ENCODE measurements around the gene ABL2. TPM values are rescaled to one million over a fixed set of nuclear protein-coding genes. Genes with fewer than 3 reads are reported as not detected.

ABL2 gene
- total RNA-seq, 3 donors from 2014 or later (not counting 1 experiment from before 2014, with no cell fraction given): 11.1 to 16.3 (median 12.9) TPM

- no peaks in the 10 kb centered on the region for H3K9me3 Mint-ChIP-seq
- no peak for TF ChIP-seq CTCF (IDR thresholded peaks at IDR 0.05)
- H3K36me3 Mint-ChIP-seq: no peaks in the 10 kb centered on the region
- intact Hi-C loops (cut with micrococcal nuclease): no loop called here
- DNase-seq (no peak), ATAC-seq (no peak)
- H3K27me3 ChIP-seq (ENCODE audit: control insufficient read depth, insufficient read depth, low read length): no peaks in the 10 kb centered on the region
- H3K27ac Mint-ChIP-seq: no peak overlapping the region
- H3K4me1 ChIP-seq (ENCODE audit: control insufficient read depth, insufficient read depth, low read length): peaks cover 4% of the 10 kb centered on the region
- peaks cover 0 to 14% of the 10 kb centered on the region in 2 donors for H3K4me1 Mint-ChIP-seq
- H3K36me3 ChIP-seq (ENCODE audit: control insufficient read depth, insufficient read depth, low read length): no peaks in the 10 kb centered on the region
- H3K4me3 Mint-ChIP-seq: no peak overlapping the region
- H3K4me3 ChIP-seq (ENCODE audit: low read length): no peak overlapping the region
- 21% methylated on average over 3 of the region's 4 CpGs for WGBS (ENCODE audit: insufficient coverage)
- H3K27ac ChIP-seq (ENCODE audit: low read length): no peak overlapping the region
- no peaks in the 10 kb centered on the region for H3K9me3 ChIP-seq (ENCODE audit: control insufficient read depth, insufficient read depth, low read length)
- no peaks in the 10 kb centered on the region for H3K27me3 Mint-ChIP-seq (ENCODE audit: low read depth in 2 of 2)
Observed at GRCh38 chr1:179190861-179191260, 38.6 kb downstream of the ABL2 start.

GRCh38 chr1:179187735-179188471 lies 41.6 kb downstream of the ABL2 start:
- ATAC-seq (no peak), DNase-seq (no peak)
- no peaks in the 10 kb centered on the region for H3K36me3 ChIP-seq (ENCODE audit: control insufficient read depth, insufficient read depth, low read length)
- H3K4me3 ChIP-seq (ENCODE audit: low read length): no peak overlapping the region
- no peak for TF ChIP-seq CTCF (IDR thresholded peaks at IDR 0.05)
- Mint-ChIP-seq H3K9me3 (no peaks in the 10 kb centered on the region), H3K4me1 (peaks cover 0 to 10% of the 10 kb centered on the region in 2 donors), H3K4me3 (no peak overlapping the region), H3K36me3 (no peaks in the 10 kb centered on the region), H3K27me3 (ENCODE audit: low read depth in 2 of 2) (no peaks in the 10 kb centered on the region), H3K27ac (no peak overlapping the region)
- H3K27ac ChIP-seq (ENCODE audit: low read length): no peak overlapping the region
- no peaks in the 10 kb centered on the region for H3K9me3 ChIP-seq (ENCODE audit: control insufficient read depth, insufficient read depth, low read length)
- WGBS (ENCODE audit: insufficient coverage): 93% methylated on average over 7 of the region's 8 CpGs
- H3K4me1 ChIP-seq (ENCODE audit: control insufficient read depth, insufficient read depth, low read length): peaks cover 4% of the 10 kb centered on the region
- intact Hi-C loops (cut with micrococcal nuclease): no loop called here
- no peaks in the 10 kb centered on the region for H3K27me3 ChIP-seq (ENCODE audit: control insufficient read depth, insufficient read depth, low read length)

DNA sequence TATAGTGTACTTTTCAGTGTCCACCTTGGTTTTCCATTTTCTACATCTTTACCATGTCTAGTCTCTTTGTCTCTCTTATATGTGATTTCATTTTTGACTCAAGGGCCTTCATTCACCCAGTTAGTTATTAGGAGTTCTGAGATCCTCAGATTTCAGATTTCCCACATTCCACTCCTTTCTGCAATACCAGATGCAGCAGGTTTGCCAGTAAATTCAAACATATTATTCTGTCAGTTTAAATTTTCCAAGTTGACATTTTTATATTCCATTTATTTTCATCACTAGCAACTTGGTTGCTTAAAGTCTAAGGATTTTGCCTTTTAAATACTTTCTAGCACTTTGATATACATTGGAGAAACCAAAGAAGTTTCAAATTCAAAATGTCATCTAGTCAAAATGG lies 42.4 kb downstream of the ABL2 start:
- no peak for TF ChIP-seq CTCF (IDR thresholded peaks at IDR 0.05)
- intact Hi-C loops (cut with micrococcal nuclease): no loop called here
- no peaks in the 10 kb centered on the region for H3K9me3 Mint-ChIP-seq
- Histone ChIP-seq H3K36me3 (ENCODE audit: control insufficient read depth, insufficient read depth, low read length) (no peaks in the 10 kb centered on the region), H3K27me3 (ENCODE audit: control insufficient read depth, insufficient read depth, low read length) (no peaks in the 10 kb centered on the region), H3K4me1 (ENCODE audit: control insufficient read depth, insufficient read depth, low read length) (peaks cover 4% of the 10 kb centered on the region), H3K4me3 (ENCODE audit: low read length) (no peak overlapping the region), H3K27ac (ENCODE audit: low read length) (no peak overlapping the region), H3K9me3 (ENCODE audit: control insufficient read depth, insufficient read depth, low read length) (no peaks in the 10 kb centered on the region)
- no peaks in the 10 kb centered on the region for H3K36me3 Mint-ChIP-seq
- H3K27me3 Mint-ChIP-seq (ENCODE audit: low read depth in 2 of 2): no peaks in the 10 kb centered on the region
- DNase-seq (no peak), ATAC-seq (no peak)
- no peak overlapping the region for H3K27ac Mint-ChIP-seq
- no peak overlapping the region for H3K4me3 Mint-ChIP-seq
- H3K4me1 Mint-ChIP-seq: peaks cover 5 to 13% of the 10 kb centered on the region in 2 donors

- TF ChIP-seq CTCF (IDR thresholded peaks at IDR 0.05): no peak
- no peaks in the 10 kb centered on the region for H3K27me3 ChIP-seq (ENCODE audit: control insufficient read depth, insufficient read depth, low read length)
- H3K27me3 Mint-ChIP-seq (ENCODE audit: low read depth in 2 of 2): no peaks in the 10 kb centered on the region
- H3K4me3 Mint-ChIP-seq: no peak overlapping the region
- H3K4me1 ChIP-seq (ENCODE audit: control insufficient read depth, insufficient read depth, low read length): no peaks in the 10 kb centered on the region
- 83% methylated on average over 1 of the region's 1 CpG for WGBS (ENCODE audit: insufficient coverage)
- no peak overlapping the region for H3K4me3 ChIP-seq (ENCODE audit: low read length)
- H3K9me3 Mint-ChIP-seq: no peaks in the 10 kb centered on the region
- no peaks in the 10 kb centered on the region for H3K36me3 Mint-ChIP-seq
- H3K4me1 Mint-ChIP-seq: peaks cover 10% of the 10 kb centered on the region in 2 donors
- H3K27ac Mint-ChIP-seq: no peak overlapping the region
- H3K36me3 ChIP-seq (ENCODE audit: control insufficient read depth, insufficient read depth, low read length): no peaks in the 10 kb centered on the region
- DNase-seq (no peak), ATAC-seq (no peak)
- intact Hi-C loops (cut with micrococcal nuclease): no loop called here
- no peaks in the 10 kb centered on the region for H3K9me3 ChIP-seq (ENCODE audit: control insufficient read depth, insufficient read depth, low read length)
- no peak overlapping the region for H3K27ac ChIP-seq (ENCODE audit: low read length)
Observed at GRCh38 chr1:179184403-179184802, 45.1 kb downstream of the ABL2 start.

All from natural killer cell (primary cell).